Suprapubic skin (tissue), 4 donors: Measurements from ENCODE around the gene FOXA3. TPM values are rescaled to one million over a fixed set of nuclear protein-coding genes. Genes with fewer than 3 reads are reported as not detected.

ENCODE experiments used
- DNase-seq, 2 donors: peaks; one replicate each; pipeline ENCODE4 v3.0.0-alpha.2; 2019; ENCODE audit warnings: low spot score in 2 of 2
- H3K27ac ChIP-seq: fragments of 200-600 bp; sonication (generic); one replicate; pipeline ENCODE4 v1.5.1; 2019
- H3K27me3 ChIP-seq: fragments of 200-600 bp; sonication (generic); one replicate; pipeline ENCODE4 v1.5.1; 2019
- H3K36me3 ChIP-seq: fragments of 200-600 bp; sonication (generic); one replicate; pipeline ENCODE4 v1.5.1; 2019
- H3K4me1 ChIP-seq: fragments of 200-600 bp; sonication (generic); one replicate; pipeline ENCODE4 v1.5.1; 2019
- H3K4me3 ChIP-seq: fragments of 200-600 bp; sonication (generic); one replicate; pipeline ENCODE4 v1.5.1; 2019; ENCODE audit warnings: mild to moderate bottlenecking
- H3K9me3 ChIP-seq: fragments of 200-600 bp; sonication (generic); one replicate; pipeline ENCODE4 v1.5.1; 2019
- CTCF ChIP-seq, 2 donors: fragments of 200-600 bp in 1 of 2; fragments of 450-650 bp in 1 of 2; sonication (generic) in 1 of 2; IDR thresholded peaks; one replicate each; pipeline ENCODE4 v1.5.1; 2016 to 2019; ENCODE audit warnings: antibody characterized with exemption in 2 of 2, mild to moderate bottlenecking in 1 of 2, moderate library complexity in 1 of 2
- EP300 ChIP-seq: sonication (generic); formaldehyde crosslinking; IDR thresholded peaks from one replicate; pipeline ENCODE4 v1.6.1; 2017; ENCODE audit warnings: antibody characterized with exemption
- POLR2A ChIP-seq, 2 donors: fragments of 450-650 bp; IDR thresholded peaks; one replicate each; pipeline ENCODE4 v1.6.1; 2017; ENCODE audit warnings: antibody characterized with exemption in 2 of 2, mild to moderate bottlenecking in 2 of 2, moderate library complexity in 2 of 2
- POLR2AphosphoS5 ChIP-seq, 3 donors: sonication (generic); formaldehyde crosslinking; IDR thresholded peaks; one replicate each; pipeline ENCODE4 v1.6.1; 2017; ENCODE audit warnings: antibody characterized with exemption in 3 of 3
- WGBS: methylation state at CpG from one replicate; pipeline ENCODE4 v1.1.5; 2018; 5-methylcytosine and 5-hydroxymethylcytosine counted together
- total RNA-seq, 4 donors: library from RNA; depleted of rRNA; stranded (reverse); fragments of >200 nt; gene quantifications; one replicate each; pipeline ENCODE4 v1.1.0, GENCODE V29; 2016

FOXA3 gene
- total RNA-seq, 4 donors from 2014 or later, result 0.30 TPM; not detected in 3

DNA sequence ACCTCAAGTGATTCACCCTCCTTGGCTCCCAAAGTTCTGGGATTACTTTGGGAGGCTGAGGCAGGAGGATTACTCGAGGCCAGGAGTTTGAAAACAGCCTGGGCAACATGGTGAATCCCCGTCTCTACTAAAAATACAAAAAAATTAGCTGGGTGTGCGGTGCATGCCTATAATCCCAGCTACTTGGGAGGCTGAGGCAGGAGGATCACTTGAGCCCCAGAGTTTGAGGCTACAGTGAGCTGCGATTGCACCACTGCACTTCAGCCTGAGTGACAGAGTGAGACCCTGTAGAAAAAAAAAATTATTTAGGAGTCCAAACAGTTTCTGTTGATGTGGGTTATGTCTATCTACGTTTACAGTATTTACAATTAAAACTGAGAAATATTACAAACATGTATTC, 6.7 kb downstream of the FOXA3 start:
- H3K27me3 ChIP-seq, result no peaks in the 10 kb centered on the region
- no peak for DNase-seq
- H3K4me3 ChIP-seq, result no peak overlapping the region
- no peak overlapping the region for H3K27ac ChIP-seq
- H3K4me1 ChIP-seq, result no peaks in the 10 kb centered on the region
- TF ChIP-seq CTCF (IDR thresholded peaks at IDR 0.05) (no peak), POLR2AphosphoS5 (IDR thresholded peaks at IDR 0.05) (no peak), EP300 (no peak), POLR2A (IDR thresholded peaks at IDR 0.05) (no peak)
- no peaks in the 10 kb centered on the region for H3K36me3 ChIP-seq
- H3K9me3 ChIP-seq, result no peaks in the 10 kb centered on the region
- WGBS, result 91% methylated on average over 5 of the region's 5 CpGs

DNA sequence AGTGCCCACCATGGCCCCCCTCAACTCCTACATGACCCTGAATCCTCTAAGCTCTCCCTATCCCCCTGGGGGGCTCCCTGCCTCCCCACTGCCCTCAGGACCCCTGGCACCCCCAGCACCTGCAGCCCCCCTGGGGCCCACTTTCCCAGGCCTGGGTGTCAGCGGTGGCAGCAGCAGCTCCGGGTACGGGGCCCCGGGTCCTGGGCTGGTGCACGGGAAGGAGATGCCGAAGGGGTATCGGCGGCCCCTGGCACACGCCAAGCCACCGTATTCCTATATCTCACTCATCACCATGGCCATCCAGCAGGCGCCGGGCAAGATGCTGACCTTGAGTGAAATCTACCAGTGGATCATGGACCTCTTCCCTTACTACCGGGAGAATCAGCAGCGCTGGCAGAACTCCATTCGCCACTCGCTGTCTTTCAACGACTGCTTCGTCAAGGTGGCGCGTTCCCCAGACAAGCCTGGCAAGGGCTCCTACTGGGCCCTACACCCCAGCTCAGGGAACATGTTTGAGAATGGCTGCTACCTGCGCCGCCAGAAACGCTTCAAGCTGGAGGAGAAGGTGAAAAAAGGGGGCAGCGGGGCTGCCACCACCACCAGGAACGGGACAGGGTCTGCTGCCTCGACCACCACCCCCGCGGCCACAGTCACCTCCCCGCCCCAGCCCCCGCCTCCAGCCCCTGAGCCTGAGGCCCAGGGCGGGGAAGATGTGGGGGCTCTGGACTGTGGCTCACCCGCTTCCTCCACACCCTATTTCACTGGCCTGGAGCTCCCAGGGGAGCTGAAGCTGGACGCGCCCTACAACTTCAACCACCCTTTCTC, 8.2 kb downstream of the FOXA3 start:
- no peak overlapping the region for H3K4me3 ChIP-seq
- TF ChIP-seq EP300 (no peak), CTCF (IDR thresholded peaks at IDR 0.05) (no peak), POLR2A (IDR thresholded peaks at IDR 0.05) (no peak), POLR2AphosphoS5 (IDR thresholded peaks at IDR 0.05) (no peak)
- peaks cover 13% of the 10 kb centered on the region for H3K4me1 ChIP-seq
- H3K27me3 ChIP-seq, result no peaks in the 10 kb centered on the region
- no peak overlapping the region for H3K27ac ChIP-seq
- no peak for DNase-seq
- H3K36me3 ChIP-seq, result no peaks in the 10 kb centered on the region
- 94% methylated on average over 24 of the region's 34 CpGs for WGBS
- no peaks in the 10 kb centered on the region for H3K9me3 ChIP-seq

DNA sequence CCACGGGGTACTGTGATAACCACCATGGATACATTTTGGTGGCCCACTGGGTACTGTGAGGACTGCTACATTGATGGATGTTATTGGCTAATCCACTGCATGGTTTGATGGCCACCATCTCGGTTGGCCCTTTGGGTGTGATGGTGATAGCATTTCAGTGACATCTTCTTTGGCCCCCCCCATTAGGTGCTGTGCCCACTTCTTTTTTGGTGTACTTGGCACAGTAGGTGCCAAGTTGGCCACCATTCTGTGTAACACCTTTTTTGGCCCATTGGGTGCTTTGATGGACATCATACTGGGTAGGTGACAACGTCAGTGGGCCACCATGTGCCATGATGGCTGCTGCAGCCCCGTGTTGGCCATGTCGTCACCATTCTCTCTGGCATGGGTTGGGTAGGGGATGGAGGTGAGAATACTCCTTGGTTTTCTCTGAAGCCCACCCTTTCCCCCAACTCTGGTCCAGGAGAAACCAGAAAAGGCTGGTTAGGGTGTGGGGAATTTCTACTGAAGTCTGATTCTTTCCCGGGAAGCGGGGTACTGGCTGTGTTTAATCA, 9.2 kb downstream of the FOXA3 start:
- 87% methylated on average over 7 of the region's 7 CpGs for WGBS
- no peaks in the 10 kb centered on the region for H3K27me3 ChIP-seq

GRCh38 chr19:45874620-45874966, 10.5 kb downstream of the FOXA3 start:
- 93% methylated on average over 7 of the region's 7 CpGs for WGBS
- TF ChIP-seq POLR2AphosphoS5 (IDR thresholded peaks at IDR 0.05) (no peak), CTCF (IDR thresholded peaks at IDR 0.05) (no peak), EP300 (no peak), POLR2A (IDR thresholded peaks at IDR 0.05) (no peak)
- no peaks in the 10 kb centered on the region for H3K36me3 ChIP-seq
- DNase-seq, result no peak
- H3K9me3 ChIP-seq, result no peaks in the 10 kb centered on the region
- H3K4me1 ChIP-seq, result peaks cover 19% of the 10 kb centered on the region
- H3K27ac ChIP-seq, result no peak overlapping the region
- no peak overlapping the region for H3K4me3 ChIP-seq
- no peaks in the 10 kb centered on the region for H3K27me3 ChIP-seq

More for the DNA sequence above, 9.2 kb downstream of the FOXA3 start:
- no peak for TF ChIP-seq POLR2A (IDR thresholded peaks at IDR 0.05)
- TF ChIP-seq CTCF (IDR thresholded peaks at IDR 0.05), result no peak
- TF ChIP-seq EP300, result no peak
- no peak for TF ChIP-seq POLR2AphosphoS5 (IDR thresholded peaks at IDR 0.05)
- no peak overlapping the region for H3K27ac ChIP-seq
- no peak overlapping the region for H3K4me3 ChIP-seq
- H3K36me3 ChIP-seq, result no peaks in the 10 kb centered on the region
- DNase-seq, result no peak
- peaks cover 17% of the 10 kb centered on the region for H3K4me1 ChIP-seq
- no peaks in the 10 kb centered on the region for H3K9me3 ChIP-seq

- no peak for TF ChIP-seq POLR2A (IDR thresholded peaks at IDR 0.05)
- no peak for TF ChIP-seq POLR2AphosphoS5 (IDR thresholded peaks at IDR 0.05)
- no peak for TF ChIP-seq CTCF (IDR thresholded peaks at IDR 0.05)
- no peak for TF ChIP-seq EP300
- Histone ChIP-seq H3K36me3 (no peaks in the 10 kb centered on the region), H3K4me1 (peaks cover 19% of the 10 kb centered on the region), H3K27ac (no peak overlapping the region), H3K27me3 (no peaks in the 10 kb centered on the region), H3K4me3 (peak overlapping the region; percentile 41), H3K9me3 (no peaks in the 10 kb centered on the region)
- no peak for DNase-seq
- WGBS, result 68% methylated on average over 4 of the region's 4 CpGs
These were observed 12.0 kb downstream of the FOXA3 start for GRCh38 chr19:45876161-45876410.
